Panc1 (cell line): ENCODE data around the gene TAS1R2.

ENCODE experiments used
- CTCF ChIP-seq: fragments of 450-650 bp; IDR thresholded peaks from 2 replicates; pipeline ENCODE4 v1.5.1; 2017; ENCODE audit warnings: mild to moderate bottlenecking
- POLR2AphosphoS5 ChIP-seq: IDR thresholded peaks from 2 replicates; pipeline ENCODE4 v1.6.1; 2012; ENCODE audit warnings: mild to moderate bottlenecking, low read depth, low read length, moderate library complexity
- REST ChIP-seq, 2 experiments: IDR thresholded peaks; 2 replicates each; pipeline ENCODE4 v1.6.1; 2011 to 2012; ENCODE audit warnings: low read depth in 2 of 2, control low read depth in 1 of 2, low read length in 1 of 2, mild to moderate bottlenecking in 1 of 2, moderate library complexity in 1 of 2; ENCODE audit not compliant: insufficient read depth in 1 of 2
- SIN3A ChIP-seq: IDR thresholded peaks from 2 replicates; pipeline ENCODE4 v1.6.1; 2012; ENCODE audit warnings: low read depth, mild to moderate bottlenecking, low read length, moderate library complexity, borderline replicate concordance; ENCODE audit not compliant: insufficient read depth

- TF ChIP-seq CTCF (no peak), REST (IDR thresholded peaks at IDR 0.05; ENCODE audit: insufficient read depth in 1 of 2, low read depth in 2 of 2, low read length in 1 of 2) (no peak), SIN3A (no peak), POLR2AphosphoS5 (no peak)
Observed at GRCh38 chr1:18798946-18799345, 60.5 kb downstream of the TAS1R2 start.
